ENCODE results near the gene PDK4.

GRCh38 chr7:95623788-95624187 lies 27.5 kb upstream of the PDK4 start:
- TF ChIP-seq CTCF (IDR thresholded peaks at IDR 0.05; ENCODE audit: low read depth, low read length) (no peak), EZH2phosphoT487 (IDR thresholded peaks at IDR 0.05; ENCODE audit: low read depth) (no peak)

Data from OCI-LY3 (cell line).